Parathyroid adenoma (tissue), 2 donors: ENCODE results near the gene SEMA6C.
A peak's percentile ranks its signal among the peaks of the same experiment; 100 is the strongest.
"Not testable (repeated sequence)": the region's sequence is repeated elsewhere in the genome, so short reads cannot be mapped to it uniquely, and the experiment has no call there.

Source experiments
- H2AFZ ChIP-seq: fragments of 300-600 bp; sonication (generic); one replicate; pipeline ENCODE4 v1.7.0; 2017; ENCODE audit warnings: antibody characterized with exemption, mild to moderate bottlenecking
- H3K27ac ChIP-seq: fragments of 300-600 bp; sonication (generic); one replicate; pipeline ENCODE4 v1.7.0; 2017
- H3K27me3 ChIP-seq: fragments of 300-600 bp; sonication (generic); one replicate; pipeline ENCODE4 v1.7.0; 2017; ENCODE audit warnings: low read length; ENCODE audit not compliant: control insufficient read depth, insufficient read depth
- H3K36me3 ChIP-seq: fragments of 300-600 bp; sonication (generic); one replicate; pipeline ENCODE4 v1.7.0; 2017; ENCODE audit warnings: low read length; ENCODE audit not compliant: control insufficient read depth, insufficient read depth
- H3K4me1 ChIP-seq: fragments of 300-600 bp; sonication (generic); one replicate; pipeline ENCODE4 v1.7.0; 2017; ENCODE audit warnings: control low read depth
- H3K4me2 ChIP-seq: fragments of 300-600 bp; sonication (generic); one replicate; pipeline ENCODE4 v1.7.0; 2017; ENCODE audit warnings: low read length
- H3K4me3 ChIP-seq: fragments of 300-600 bp; sonication (generic); one replicate; pipeline ENCODE4 v1.7.0; 2017; ENCODE audit warnings: low read depth, low read length
- H3K79me2 ChIP-seq: fragments of 300-600 bp; sonication (generic); one replicate; pipeline ENCODE4 v1.7.0; 2017; ENCODE audit warnings: control low read depth
- H3K9ac ChIP-seq: fragments of 300-600 bp; sonication (generic); one replicate; pipeline ENCODE4 v1.7.0; 2017; ENCODE audit warnings: mild to moderate bottlenecking
- H3K9me3 ChIP-seq: fragments of 300-600 bp; sonication (generic); one replicate; pipeline ENCODE4 v1.7.0; 2017; ENCODE audit warnings: low read length; ENCODE audit not compliant: control insufficient read depth
- CTCF ChIP-seq: fragments of 300-600 bp; sonication (generic); IDR thresholded peaks from one replicate; pipeline ENCODE4 v1.7.0; 2017; ENCODE audit warnings: antibody characterized with exemption, mild to moderate bottlenecking
- donor health status: primary hyperparathyroidism.

The SEMA6C gene

GRCh38 chr1:151189637-151190445 lies 43.4 kb upstream of the SEMA6C start, which contains the start of gene VPS72:
Gene VPS72 (minus strand): TSS chr1:151190197. CDS start chr1:151190121, 76 bp downstream.
- TF ChIP-seq CTCF = no peak
- Histone ChIP-seq H3K27me3 (no peaks in the 10 kb centered on the region), H3K27ac (peak within 1 kb of the TSS; percentile 68), H3K79me2 (no peaks in the 10 kb centered on the region), H3K4me3 (peak within 1 kb of the TSS; percentile 94), H3K9ac (peak within 1 kb of the TSS; percentile 28), H3K4me1 (no peaks in the 10 kb centered on the region), H3K36me3 (no peaks in the 10 kb centered on the region), H2AFZ (peak within 1 kb of the TSS; percentile 89), H3K9me3 (no peaks in the 10 kb centered on the region), H3K4me2 (peak within 1 kb of the TSS; percentile 66)

GRCh38 chr1:151188667-151189066 lies 42.2 kb upstream of the SEMA6C start:
- not testable (repeated sequence) for H3K4me1 ChIP-seq, H2AFZ ChIP-seq, H3K36me3 ChIP-seq, H3K4me3 ChIP-seq, H3K27me3 ChIP-seq, H3K27ac ChIP-seq, H3K79me2 ChIP-seq, H3K9ac ChIP-seq, H3K9me3 ChIP-seq
- H3K4me2 ChIP-seq = peak overlapping the region; percentile 66

GRCh38 chr1:151187205-151187604 lies 40.8 kb upstream of the SEMA6C start:
- H3K4me2 ChIP-seq = no peak overlapping the region
- H3K9me3 ChIP-seq = no peaks in the 10 kb centered on the region
- H3K27ac ChIP-seq = no peak overlapping the region
- H2AFZ ChIP-seq = no peak overlapping the region
- TF ChIP-seq CTCF = no peak
- H3K4me1 ChIP-seq = no peaks in the 10 kb centered on the region
- H3K27me3 ChIP-seq = no peaks in the 10 kb centered on the region
- H3K79me2 ChIP-seq = no peaks in the 10 kb centered on the region
- H3K4me3 ChIP-seq = no peak overlapping the region
- no peaks in the 10 kb centered on the region for H3K36me3 ChIP-seq
- H3K9ac ChIP-seq = no peak overlapping the region

- Histone ChIP-seq H3K4me3 (no peak overlapping the region), H2AFZ (no peak overlapping the region), H3K36me3 (no peaks in the 10 kb centered on the region), H3K27me3 (no peaks in the 10 kb centered on the region), H3K4me1 (no peaks in the 10 kb centered on the region), H3K9me3 (no peaks in the 10 kb centered on the region), H3K27ac (no peak overlapping the region), H3K9ac (no peak overlapping the region), H3K79me2 (no peaks in the 10 kb centered on the region), H3K4me2 (no peak overlapping the region)
- no peak for TF ChIP-seq CTCF
Measured at GRCh38 chr1:151184211-151184610, 37.8 kb upstream of the SEMA6C start.

- Histone ChIP-seq H3K79me2 (no peaks in the 10 kb centered on the region), H2AFZ (no peak overlapping the region), H3K36me3 (no peaks in the 10 kb centered on the region), H3K9me3 (no peaks in the 10 kb centered on the region), H3K27me3 (no peaks in the 10 kb centered on the region), H3K4me3 (no peak overlapping the region), H3K9ac (no peak overlapping the region), H3K4me1 (no peaks in the 10 kb centered on the region), H3K4me2 (no peak overlapping the region), H3K27ac (no peak overlapping the region)
- no peak for TF ChIP-seq CTCF
Measured at GRCh38 chr1:151176514-151177045, 30.1 kb upstream of the SEMA6C start.
